Measurements from ENCODE around the gene COL8A1.
A peak's percentile ranks its signal among the peaks of the same experiment; 100 is the strongest.

DNA sequence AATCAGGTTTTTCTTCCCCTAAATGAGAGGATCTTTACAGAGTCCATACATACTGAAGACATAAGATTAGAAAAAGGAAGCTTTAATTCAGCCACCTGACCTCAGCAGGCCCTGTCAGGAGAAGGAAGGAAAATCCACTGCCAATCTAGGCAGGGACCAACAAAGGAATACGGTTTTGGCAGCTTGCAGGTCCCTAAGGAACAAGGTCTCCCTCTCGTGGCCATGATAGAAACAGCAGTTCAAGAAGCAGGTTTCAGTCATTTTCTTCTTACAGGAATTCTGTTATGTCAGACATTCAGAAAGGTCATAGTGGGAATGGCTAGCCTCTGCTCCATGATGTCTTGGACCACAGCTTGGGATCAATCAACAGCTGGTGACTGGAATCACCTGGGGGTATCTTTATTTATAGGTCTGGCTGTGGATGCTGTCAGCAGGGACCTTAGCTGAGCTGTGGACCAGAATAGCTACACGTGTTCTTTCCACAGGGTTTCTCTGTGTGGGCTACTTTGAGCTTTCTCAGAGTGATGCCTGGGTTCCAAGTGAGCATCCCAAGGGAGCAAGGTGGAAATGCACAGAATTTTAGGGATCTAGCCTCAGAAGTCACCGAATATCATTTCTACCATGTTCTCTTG is 169.9 kb downstream of the COL8A1 start:
- no peak for TF ChIP-seq FOXA1 (IDR thresholded peaks at IDR 0.05)
- peak; percentile 49 for TF ChIP-seq PKNOX1 (IDR thresholded peaks at IDR 0.05)
- TF ChIP-seq ARNT (IDR thresholded peaks at IDR 0.05): no peak
- no peak for TF ChIP-seq BHLHE40 (IDR thresholded peaks at IDR 0.05; ENCODE audit: borderline replicate concordance)
- TF ChIP-seq HDGF (IDR thresholded peaks at IDR 0.05; ENCODE audit: borderline replicate concordance): no peak
- no peak for TF ChIP-seq SP1 (IDR thresholded peaks at IDR 0.05)
- TF ChIP-seq NFRKB (IDR thresholded peaks at IDR 0.05): no peak
- no peak for TF ChIP-seq ELF4 (IDR thresholded peaks at IDR 0.05)
- TF ChIP-seq ZNF384 (IDR thresholded peaks at IDR 0.05): no peak
- TF ChIP-seq SUZ12 (IDR thresholded peaks at IDR 0.05): no peak
